ENCODE measurements around the gene LACRT.

DNA sequence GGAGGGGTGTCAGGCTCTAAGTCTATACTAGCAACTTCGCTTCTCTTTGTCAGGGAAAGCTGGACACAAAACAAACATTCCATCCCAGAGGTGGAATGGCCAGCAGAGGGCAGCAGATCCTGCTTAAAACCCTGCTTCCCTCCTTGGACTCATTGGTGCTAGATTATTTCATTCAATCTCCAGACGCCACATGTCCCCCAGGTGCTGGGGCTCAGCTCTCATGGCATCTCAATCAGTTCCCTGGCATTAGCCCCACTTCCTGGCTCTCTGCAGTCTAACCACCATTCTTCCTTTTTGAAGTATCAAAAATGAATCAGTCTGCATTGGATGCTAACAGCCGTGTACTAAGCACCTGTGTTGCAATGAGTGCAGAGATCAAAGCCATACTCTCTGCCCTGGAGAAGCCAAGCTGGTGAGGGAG is 38.2 kb downstream of the LACRT start:
- TF ChIP-seq POLR2AphosphoS5 (IDR thresholded peaks at IDR 0.05; ENCODE audit: low read depth, low read length) (no peak), EZH2 (IDR thresholded peaks at IDR 0.05; ENCODE audit: low read depth, low read length, severe bottlenecking) (no peak), POLR2A (IDR thresholded peaks at IDR 0.05; ENCODE audit: control extremely low read depth in 1 of 2, low read depth in 2 of 2, low read length in 2 of 2) (no peak), TAF7 (optimal IDR thresholded peaks at IDR 0.05; ENCODE audit: borderline replicate concordance, low read depth, low read length) (no peak), SP1 (IDR thresholded peaks at IDR 0.05; ENCODE audit: low read depth, low read length) (no peak), NANOG (IDR thresholded peaks at IDR 0.05; ENCODE audit: insufficient read depth, low read depth, low read length, poor library complexity, severe bottlenecking) (no peak), KDM5A (IDR thresholded peaks at IDR 0.05; ENCODE audit: low read length) (no peak), JUND (IDR thresholded peaks at IDR 0.05; ENCODE audit: low read length) (no peak), YY1 (IDR thresholded peaks at IDR 0.05; ENCODE audit: low read depth, low read length) (no peak), GTF2F1 (IDR thresholded peaks at IDR 0.05; ENCODE audit: borderline replicate concordance, low read depth, low read length) (no peak)
- TF ChIP-seq, protein P1, sequence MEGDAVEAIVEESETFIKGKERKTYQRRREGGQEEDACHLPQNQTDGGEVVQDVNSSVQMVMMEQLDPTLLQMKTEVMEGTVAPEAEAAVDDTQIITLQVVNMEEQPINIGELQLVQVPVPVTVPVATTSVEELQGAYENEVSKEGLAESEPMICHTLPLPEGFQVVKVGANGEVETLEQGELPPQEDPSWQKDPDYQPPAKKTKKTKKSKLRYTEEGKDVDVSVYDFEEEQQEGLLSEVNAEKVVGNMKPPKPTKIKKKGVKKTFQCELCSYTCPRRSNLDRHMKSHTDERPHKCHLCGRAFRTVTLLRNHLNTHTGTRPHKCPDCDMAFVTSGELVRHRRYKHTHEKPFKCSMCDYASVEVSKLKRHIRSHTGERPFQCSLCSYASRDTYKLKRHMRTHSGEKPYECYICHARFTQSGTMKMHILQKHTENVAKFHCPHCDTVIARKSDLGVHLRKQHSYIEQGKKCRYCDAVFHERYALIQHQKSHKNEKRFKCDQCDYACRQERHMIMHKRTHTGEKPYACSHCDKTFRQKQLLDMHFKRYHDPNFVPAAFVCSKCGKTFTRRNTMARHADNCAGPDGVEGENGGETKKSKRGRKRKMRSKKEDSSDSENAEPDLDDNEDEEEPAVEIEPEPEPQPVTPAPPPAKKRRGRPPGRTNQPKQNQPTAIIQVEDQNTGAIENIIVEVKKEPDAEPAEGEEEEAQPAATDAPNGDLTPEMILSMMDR (IDR thresholded peaks at IDR 0.05; ENCODE audit: control extremely low read depth in 1 of 3, insufficient read depth in 1 of 3, low read depth in 1 of 3, low read length in 3 of 3) = peak; percentile 75 to 97 (median 84)

Measured in H1 (cell line).